Choroid plexus epithelial cell (primary cell): ENCODE data around the gene RNF125.

Experiments used
- DNase-seq: peaks from one replicate; pipeline ENCODE4 v3.0.0-alpha.2; 2010; ENCODE audit warnings: low read depth
- H3K4me3 ChIP-seq: 2 replicates; pipeline ENCODE4 v1.5.1; 2011; ENCODE audit warnings: low read depth, mild to moderate bottlenecking, control low read depth, low read length, moderate library complexity
- TF ChIP-seq, protein P1 (sequence below): conservative IDR thresholded peaks from 2 replicates; pipeline ENCODE4 v1.5.1; 2011; ENCODE audit warnings: low read depth, mild to moderate bottlenecking, control low read depth, inconsistent platforms, low read length, moderate library complexity

RNF125 gene

DNA sequence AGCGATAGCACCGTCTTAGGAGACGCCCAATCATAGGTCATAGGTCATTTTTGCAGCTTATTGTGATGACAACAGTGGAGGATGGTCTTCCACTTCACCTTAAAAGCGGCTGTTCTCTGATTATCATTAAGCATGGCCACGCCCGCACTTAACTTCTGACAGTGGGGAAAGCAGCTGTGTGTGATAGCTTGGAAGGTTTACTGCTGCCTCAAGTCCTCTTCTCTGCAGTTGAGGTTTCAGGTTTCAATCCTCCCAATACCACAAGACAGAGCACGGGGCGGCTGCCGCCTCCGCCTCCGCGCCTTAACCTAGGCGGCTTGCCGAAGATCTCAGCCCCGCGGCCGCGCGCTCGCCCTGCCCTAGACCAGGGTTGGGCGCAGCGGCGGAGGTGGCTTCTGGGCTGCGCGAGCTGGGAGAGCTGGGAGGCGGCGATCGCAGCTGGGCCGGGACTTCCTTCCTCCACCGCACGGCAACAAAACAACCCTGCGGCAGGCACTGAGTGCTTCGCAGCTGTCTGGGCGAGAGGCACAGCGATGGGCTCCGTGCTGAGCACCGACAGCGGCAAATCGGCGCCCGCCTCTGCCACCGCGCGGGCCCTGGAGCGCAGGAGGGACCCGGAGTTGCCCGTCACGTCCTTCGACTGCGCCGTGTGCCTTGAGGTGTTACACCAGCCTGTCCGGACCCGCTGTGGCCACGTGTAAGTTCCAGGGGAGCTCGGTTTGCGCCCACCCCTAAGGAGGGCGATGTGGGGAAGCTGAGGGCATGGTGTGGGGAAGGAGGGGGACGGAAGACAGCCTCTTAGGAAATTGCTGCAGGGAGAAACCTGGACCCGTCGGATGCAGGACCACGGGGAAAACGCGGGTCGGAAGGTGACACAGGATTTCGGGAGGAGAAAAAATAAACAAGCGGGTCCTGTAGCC, at the start of gene RNF125:
TSS of gene RNF125 (plus strand) at position 495 of the 920 bp plus-strand sequence. CDS start at position 534, 39 bp downstream.
- peak; percentile 93 for DNase-seq
- peak within 1 kb of the TSS; percentile 68 for H3K4me3 ChIP-seq
- TF ChIP-seq, protein P1, sequence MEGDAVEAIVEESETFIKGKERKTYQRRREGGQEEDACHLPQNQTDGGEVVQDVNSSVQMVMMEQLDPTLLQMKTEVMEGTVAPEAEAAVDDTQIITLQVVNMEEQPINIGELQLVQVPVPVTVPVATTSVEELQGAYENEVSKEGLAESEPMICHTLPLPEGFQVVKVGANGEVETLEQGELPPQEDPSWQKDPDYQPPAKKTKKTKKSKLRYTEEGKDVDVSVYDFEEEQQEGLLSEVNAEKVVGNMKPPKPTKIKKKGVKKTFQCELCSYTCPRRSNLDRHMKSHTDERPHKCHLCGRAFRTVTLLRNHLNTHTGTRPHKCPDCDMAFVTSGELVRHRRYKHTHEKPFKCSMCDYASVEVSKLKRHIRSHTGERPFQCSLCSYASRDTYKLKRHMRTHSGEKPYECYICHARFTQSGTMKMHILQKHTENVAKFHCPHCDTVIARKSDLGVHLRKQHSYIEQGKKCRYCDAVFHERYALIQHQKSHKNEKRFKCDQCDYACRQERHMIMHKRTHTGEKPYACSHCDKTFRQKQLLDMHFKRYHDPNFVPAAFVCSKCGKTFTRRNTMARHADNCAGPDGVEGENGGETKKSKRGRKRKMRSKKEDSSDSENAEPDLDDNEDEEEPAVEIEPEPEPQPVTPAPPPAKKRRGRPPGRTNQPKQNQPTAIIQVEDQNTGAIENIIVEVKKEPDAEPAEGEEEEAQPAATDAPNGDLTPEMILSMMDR, result no peak

DNA sequence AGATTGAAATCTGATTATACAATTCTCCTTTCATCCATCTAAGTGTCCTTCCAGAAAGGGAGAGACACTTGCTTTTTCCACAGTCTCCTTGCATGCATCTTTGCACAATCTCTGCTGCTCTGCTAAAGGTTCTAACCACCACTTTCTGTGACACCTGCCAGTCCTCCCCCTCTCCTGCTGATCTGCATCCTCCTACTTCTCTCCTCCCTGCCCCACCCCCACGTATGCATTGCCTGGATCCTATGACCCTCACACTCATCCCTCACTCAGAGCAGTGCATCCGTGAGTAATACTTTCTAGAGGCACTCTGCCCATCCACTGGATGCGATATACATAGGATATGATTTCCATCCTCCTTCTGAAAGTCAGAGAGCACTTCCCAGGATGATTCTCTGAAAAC, 48.0 kb upstream of the RNF125 start:
- no peak for DNase-seq
- no peak overlapping the region for H3K4me3 ChIP-seq
- TF ChIP-seq, protein P1, result no peak

DNA sequence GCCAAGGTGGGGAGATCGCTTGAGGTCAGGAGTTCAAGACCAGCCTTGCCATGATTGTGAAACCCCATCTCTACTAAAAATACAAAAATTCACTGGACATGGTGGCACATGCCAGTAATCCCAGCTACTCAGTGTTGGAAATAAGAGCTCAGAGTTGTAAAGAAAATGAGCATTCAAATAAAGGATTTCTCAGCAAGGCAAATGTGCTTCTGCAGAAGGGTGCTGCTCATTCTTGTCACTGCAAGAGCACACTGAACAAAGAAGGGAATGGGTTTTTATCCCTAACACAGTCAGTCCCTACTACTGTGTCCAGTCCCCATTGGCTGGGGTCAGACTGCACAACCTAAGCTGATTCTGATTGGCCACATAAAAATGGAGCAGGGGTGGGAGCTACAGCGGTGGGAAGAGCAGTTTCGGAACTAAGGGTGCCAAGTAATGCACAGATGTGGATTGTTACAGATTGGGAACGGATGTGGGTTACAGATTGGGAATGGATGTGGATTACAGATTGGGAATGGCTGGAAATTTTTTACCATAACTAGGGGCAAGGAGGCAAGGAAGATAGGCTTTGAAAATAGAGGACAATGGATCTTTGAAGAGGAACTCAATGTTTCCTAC, 44.6 kb upstream of the RNF125 start:
- DNase-seq, result no peak
- no peak overlapping the region for H3K4me3 ChIP-seq
- TF ChIP-seq, protein P1, result no peak

DNA sequence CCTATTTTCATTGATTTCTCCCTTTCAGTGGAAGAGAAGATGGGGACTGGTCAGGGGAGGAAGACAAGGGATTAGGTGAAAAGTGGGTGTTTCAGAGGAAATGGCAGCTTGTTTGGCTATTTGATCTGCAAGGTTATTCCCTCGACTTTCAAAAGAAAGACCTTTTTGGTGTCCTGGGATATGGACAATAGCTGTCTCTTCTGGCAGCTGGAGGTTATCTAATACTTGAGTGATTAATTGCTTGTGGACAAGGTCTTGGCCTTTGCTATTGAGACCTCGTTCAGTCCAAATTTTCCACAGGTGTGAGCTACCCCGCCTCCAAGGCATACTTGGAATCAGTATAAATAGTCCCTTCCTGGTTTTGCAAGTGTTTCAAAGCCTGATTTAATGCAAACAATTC, 42.4 kb upstream of the RNF125 start:
- H3K4me3 ChIP-seq, result no peak overlapping the region
- TF ChIP-seq, protein P1, result no peak
- DNase-seq, result no peak

DNA sequence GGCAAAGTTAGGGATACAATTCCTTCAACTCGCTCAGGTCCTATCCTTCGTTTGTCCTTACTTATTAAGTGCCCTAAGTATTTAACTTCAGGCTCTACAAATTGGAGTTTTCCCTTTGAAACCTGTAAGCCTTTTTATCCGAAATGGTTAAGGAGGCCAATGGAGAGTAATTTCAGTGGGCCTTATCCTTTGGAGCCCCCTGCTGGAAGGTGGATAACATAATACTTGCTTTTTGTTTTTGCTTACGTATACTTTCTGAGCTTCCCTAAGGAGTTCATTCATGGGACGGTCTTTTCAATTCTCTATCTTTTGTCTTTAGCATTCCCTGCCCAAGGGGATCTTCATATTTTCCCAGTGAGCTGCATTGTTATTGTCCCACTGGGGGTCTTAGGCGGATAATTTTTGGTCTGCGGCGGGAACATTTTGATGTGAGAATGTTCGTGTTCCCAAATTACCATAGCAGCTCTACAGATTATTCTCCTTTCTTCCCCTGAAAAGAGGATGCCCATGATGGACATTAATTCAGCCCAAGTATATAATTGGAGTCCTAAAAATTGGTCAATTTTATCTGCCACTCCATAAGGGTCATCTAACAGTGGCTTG, 41.3 kb upstream of the RNF125 start:
- DNase-seq, result peak; percentile 71
- TF ChIP-seq, protein P1, result peak; percentile 72

DNA sequence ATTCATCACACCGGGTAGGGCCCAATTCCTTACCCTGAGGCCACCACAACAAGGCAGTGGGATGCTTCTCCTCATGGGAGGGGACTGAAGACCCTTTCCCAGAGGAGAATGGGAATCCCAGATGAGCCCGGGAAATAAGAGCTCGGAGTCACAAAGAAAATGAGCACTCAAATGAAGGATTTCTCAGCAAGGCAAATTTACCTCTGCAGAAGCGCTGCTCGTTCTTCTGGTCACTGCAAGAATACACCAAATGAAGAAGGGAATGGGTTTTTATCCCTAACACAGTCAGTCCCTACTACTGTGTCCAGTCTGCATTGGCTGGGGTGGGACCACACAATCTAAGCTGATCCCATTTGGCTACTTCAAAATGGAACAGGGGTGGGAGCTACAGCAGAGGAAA, 40.0 kb upstream of the RNF125 start:
- no peak for DNase-seq
- no peak overlapping the region for H3K4me3 ChIP-seq
- TF ChIP-seq, protein P1, result no peak

More for the DNA sequence above, 41.3 kb upstream of the RNF125 start:
- H3K4me3 ChIP-seq, result no peak overlapping the region
